H9 (cell line): Measurements from ENCODE around the gene SUV39H2. TPM values are rescaled to one million over a fixed set of nuclear protein-coding genes. Genes with fewer than 3 reads are reported as not detected.

Experiments
- DNase-seq: peaks from one replicate; pipeline ENCODE4 v3.0.0-alpha.2; 2017
- H2AFZ ChIP-seq: one replicate; pipeline ENCODE4 v1.6.1; 2013; ENCODE audit warnings: mild to moderate bottlenecking, low read length, control low read depth, moderate library complexity
- H2AK5ac ChIP-seq: 2 replicates; pipeline ENCODE4 v1.6.1; 2013; ENCODE audit warnings: low read length, control low read depth, mixed read lengths; ENCODE audit not compliant: insufficient read length
- H2BK120ac ChIP-seq: one replicate; pipeline ENCODE4 v1.6.1; 2013; ENCODE audit warnings: low read depth, mild to moderate bottlenecking, low read length, control low read depth, inconsistent platforms; ENCODE audit not compliant: poor library complexity, severe bottlenecking
- H2BK12ac ChIP-seq: 2 replicates; pipeline ENCODE4 v1.6.1; 2013; ENCODE audit warnings: low read length, control low read depth, mixed read lengths, low read depth; ENCODE audit not compliant: insufficient read length
- H2BK15ac ChIP-seq: 2 replicates; pipeline ENCODE4 v1.6.1; 2013; ENCODE audit warnings: low read depth, low read length, control low read depth
- H2BK20ac ChIP-seq: one replicate; pipeline ENCODE4 v1.6.1; 2013; ENCODE audit warnings: low read depth, mild to moderate bottlenecking, low read length, control low read depth, inconsistent platforms; ENCODE audit not compliant: poor library complexity, severe bottlenecking
- H2BK5ac ChIP-seq: 2 replicates; pipeline ENCODE4 v1.6.1; 2013; ENCODE audit warnings: low read length, control low read depth, mixed read lengths; ENCODE audit not compliant: insufficient read length
- H3K14ac ChIP-seq: 2 replicates; pipeline ENCODE4 v1.6.1; 2013; ENCODE audit warnings: low read length, control low read depth; ENCODE audit not compliant: insufficient read depth
- H3K18ac ChIP-seq: 2 replicates; pipeline ENCODE4 v1.6.1; 2013; ENCODE audit warnings: low read depth, mild to moderate bottlenecking, mixed read lengths, low read length, control low read depth; ENCODE audit not compliant: insufficient read length
- H3K23ac ChIP-seq: 2 replicates; pipeline ENCODE4 v1.6.1; 2013; ENCODE audit warnings: low read length, control low read depth, mixed read lengths, low read depth; ENCODE audit not compliant: insufficient read length
- H3K23me2 ChIP-seq: 2 replicates; pipeline ENCODE4 v1.6.1; 2013; ENCODE audit warnings: low read depth, mild to moderate bottlenecking, mixed read lengths, low read length, control low read depth; ENCODE audit not compliant: insufficient read length, poor library complexity, severe bottlenecking
- H3K27ac ChIP-seq: 2 replicates; pipeline ENCODE4 v1.5.1; 2013; ENCODE audit warnings: low read length, control low read depth, mixed read lengths, low read depth; ENCODE audit not compliant: insufficient read length
- H3K27me3 ChIP-seq: 2 replicates; pipeline ENCODE4 v1.6.1; 2013; ENCODE audit warnings: low read length, control low read depth, inconsistent platforms; ENCODE audit not compliant: insufficient read depth
- H3K4ac ChIP-seq: 2 replicates; pipeline ENCODE4 v1.6.1; 2013; ENCODE audit warnings: low read depth, mild to moderate bottlenecking, control low read depth, inconsistent platforms, low read length, moderate library complexity
- H3K4me1 ChIP-seq: 2 replicates; pipeline ENCODE4 v1.6.1; 2013; ENCODE audit warnings: low read length, control low read depth, inconsistent platforms; ENCODE audit not compliant: insufficient read depth
- H3K4me2 ChIP-seq: 2 replicates; pipeline ENCODE4 v1.6.1; 2013; ENCODE audit warnings: low read length, control low read depth, mixed read lengths; ENCODE audit not compliant: insufficient read length, insufficient read depth
- H3K56ac ChIP-seq: 2 replicates; pipeline ENCODE4 v1.6.1; 2013; ENCODE audit warnings: low read depth, mild to moderate bottlenecking, mixed read lengths, low read length, control low read depth; ENCODE audit not compliant: insufficient read length
- H3K79me1 ChIP-seq: 2 replicates; pipeline ENCODE4 v1.6.1; 2013; ENCODE audit warnings: low read depth, mild to moderate bottlenecking, moderate library complexity, low read length, control low read depth, inconsistent platforms; ENCODE audit not compliant: insufficient read depth, poor library complexity, severe bottlenecking
- H3K79me2 ChIP-seq: 2 replicates; pipeline ENCODE4 v1.6.1; 2013; ENCODE audit warnings: low read length, control low read depth, inconsistent platforms; ENCODE audit not compliant: insufficient read depth
- H3K9ac ChIP-seq: 2 replicates; pipeline ENCODE4 v1.6.1; 2013; ENCODE audit warnings: low read length, control low read depth, mixed read lengths; ENCODE audit not compliant: insufficient read length; ENCODE audit errors: extremely low read depth
- H3K9me3 ChIP-seq: one replicate; pipeline ENCODE4 v1.6.1; 2013; ENCODE audit warnings: low read depth, low read length, inconsistent platforms; ENCODE audit not compliant: control insufficient read depth
- H3T11ph ChIP-seq: one replicate; pipeline ENCODE4 v1.6.1; 2013; ENCODE audit warnings: mild to moderate bottlenecking, low read length, control low read depth, inconsistent platforms
- H4K20me1 ChIP-seq: one replicate; pipeline ENCODE4 v1.6.1; 2013; ENCODE audit not compliant: control insufficient read depth, insufficient read length, insufficient read depth
- H4K5ac ChIP-seq: 2 replicates; pipeline ENCODE4 v1.6.1; 2013; ENCODE audit warnings: low read depth, mild to moderate bottlenecking, mixed read lengths, low read length, control low read depth; ENCODE audit not compliant: insufficient read length
- H4K8ac ChIP-seq: replicated peaks from 2 replicates; pipeline ENCODE4 v1.6.1; 2013; ENCODE audit warnings: low read length, control low read depth, mixed read lengths, low read depth; ENCODE audit not compliant: insufficient read length
- H4K91ac ChIP-seq: 2 replicates; pipeline ENCODE4 v1.6.1; 2013; ENCODE audit warnings: low read depth, mild to moderate bottlenecking, moderate library complexity, mixed read lengths, low read length, control low read depth; ENCODE audit not compliant: insufficient read length
- H3K27ac Mint-ChIP-seq, 3 experiments: 2 replicates in 2 of 3; 3 replicates in 1 of 3; pipeline ENCODE4 v1.8.0; 2020 to 2021; ENCODE audit warnings: mixed read lengths in 3 of 3, mild to moderate bottlenecking in 1 of 3, moderate library complexity in 1 of 3
- H3K27me3 Mint-ChIP-seq: 2 replicates; pipeline ENCODE4 v1.8.0; 2021; ENCODE audit warnings: low read depth, mild to moderate bottlenecking, moderate library complexity, mixed read lengths
- H3K36me3 Mint-ChIP-seq, 3 experiments: 2 replicates in 2 of 3; 3 replicates in 1 of 3; pipeline ENCODE4 v1.8.0; 2020 to 2021; ENCODE audit warnings: low read depth in 3 of 3, mixed read lengths in 3 of 3; ENCODE audit not compliant: insufficient read depth in 1 of 3
- H3K4me1 Mint-ChIP-seq, 2 experiments: 2 replicates each; pipeline ENCODE4 v1.8.0; 2020; ENCODE audit warnings: mixed read lengths in 2 of 2
- H3K4me3 Mint-ChIP-seq, 2 experiments: 2 replicates in 1 of 2; 3 replicates in 1 of 2; pipeline ENCODE4 v1.8.0; 2020 to 2021; ENCODE audit warnings: mild to moderate bottlenecking in 2 of 2, mixed read lengths in 2 of 2, moderate library complexity in 1 of 2
- H3K9me3 Mint-ChIP-seq, 2 experiments: 2 replicates in 1 of 2; 3 replicates in 1 of 2; pipeline ENCODE4 v1.8.0; 2020; ENCODE audit warnings: mild to moderate bottlenecking in 2 of 2, mixed read lengths in 2 of 2, moderate library complexity in 1 of 2
- WGBS: extraction: QIAGEN DNeasy Blood & Tissue Kit; methylation state at CpG from one replicate; pipeline ENCODE4 v1.1.7; 2013; ENCODE audit warnings: missing lambda C conversion rate, low lambda C conversion rate, mixed read lengths; ENCODE audit not compliant: insufficient read length; ENCODE audit errors: extremely low coverage; 5-methylcytosine and 5-hydroxymethylcytosine counted together
- total RNA-seq: library from RNA; stranded (reverse); gene quantifications from 2 replicates; pipeline ENCODE4 v1.2.1, GENCODE V29; 2021
- TF ChIP-seq, protein P1 (sequence below): fragments of 200-600 bp; sonication (generic); conservative IDR thresholded peaks from 3 replicates; pipeline ENCODE4 v1.8.0; 2021; ENCODE audit warnings: antibody characterized with exemption, mild to moderate bottlenecking

SUV39H2 gene
- total RNA-seq, 1 experiment from 2014 or later = 59.7 TPM

- Histone ChIP-seq H3K79me2 (peaks cover 38% of the 10 kb centered on the region), H3K14ac (no peak overlapping the region), H2BK120ac (no peak overlapping the region), H3K79me1 (peaks cover 6% of the 10 kb centered on the region), H3K23me2 (no peaks in the 10 kb centered on the region), H2AFZ (no peak overlapping the region), H3T11ph (no peak overlapping the region), H3K27ac (no peak overlapping the region), H3K18ac (no peak overlapping the region), H2BK15ac (no peak overlapping the region), H2AK5ac (no peak overlapping the region), H3K4me2 (no peak overlapping the region), H4K20me1 (no peaks in the 10 kb centered on the region), H4K8ac (no peak overlapping the region), H3K23ac (no peak overlapping the region), H3K4me1 (no peaks in the 10 kb centered on the region), H3K9ac (no peak overlapping the region), H3K56ac (no peak overlapping the region), H2BK20ac (no peak overlapping the region), H3K4ac (no peak overlapping the region), H4K91ac (no peak overlapping the region), H3K27me3 (no peaks in the 10 kb centered on the region), H2BK12ac (no peak overlapping the region), H4K5ac (no peak overlapping the region), H3K9me3 (no peaks in the 10 kb centered on the region), H2BK5ac (no peak overlapping the region)
- no CpG with 5 or more reads among the region's 1 CpG for whole genome bisulfite sequencing
- Mint-ChIP-seq H3K9me3 (no peaks in the 10 kb centered on the region), H3K36me3 (peaks cover 15 to 21% (median 16%) of the 10 kb centered on the region in 3 experiments; a peak in 5 of 7 replicates), H3K27me3 (no peaks in the 10 kb centered on the region), H3K27ac (no peak overlapping the region), H3K4me1 (peaks cover 3 to 6% of the 10 kb centered on the region in 2 experiments; a peak in 3 of 4 replicates), H3K4me3 (no peak overlapping the region)
- no peak for DNase-seq
- TF ChIP-seq, protein P1, sequence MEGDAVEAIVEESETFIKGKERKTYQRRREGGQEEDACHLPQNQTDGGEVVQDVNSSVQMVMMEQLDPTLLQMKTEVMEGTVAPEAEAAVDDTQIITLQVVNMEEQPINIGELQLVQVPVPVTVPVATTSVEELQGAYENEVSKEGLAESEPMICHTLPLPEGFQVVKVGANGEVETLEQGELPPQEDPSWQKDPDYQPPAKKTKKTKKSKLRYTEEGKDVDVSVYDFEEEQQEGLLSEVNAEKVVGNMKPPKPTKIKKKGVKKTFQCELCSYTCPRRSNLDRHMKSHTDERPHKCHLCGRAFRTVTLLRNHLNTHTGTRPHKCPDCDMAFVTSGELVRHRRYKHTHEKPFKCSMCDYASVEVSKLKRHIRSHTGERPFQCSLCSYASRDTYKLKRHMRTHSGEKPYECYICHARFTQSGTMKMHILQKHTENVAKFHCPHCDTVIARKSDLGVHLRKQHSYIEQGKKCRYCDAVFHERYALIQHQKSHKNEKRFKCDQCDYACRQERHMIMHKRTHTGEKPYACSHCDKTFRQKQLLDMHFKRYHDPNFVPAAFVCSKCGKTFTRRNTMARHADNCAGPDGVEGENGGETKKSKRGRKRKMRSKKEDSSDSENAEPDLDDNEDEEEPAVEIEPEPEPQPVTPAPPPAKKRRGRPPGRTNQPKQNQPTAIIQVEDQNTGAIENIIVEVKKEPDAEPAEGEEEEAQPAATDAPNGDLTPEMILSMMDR = no peak
Observed at GRCh38 chr10:14891151-14891550, 12.5 kb downstream of the SUV39H2 start.
